GM12865 (cell line): ENCODE results near the gene PKP4.

Source experiments
- DNase-seq: peaks from one replicate; pipeline ENCODE4 v3.0.0; 2010; ENCODE audit warnings: low read depth
- H3K4me3 ChIP-seq: 2 replicates; pipeline ENCODE4 v1.5.1; 2011; ENCODE audit warnings: mild to moderate bottlenecking, low read depth, low read length, control low read depth
- CTCF ChIP-seq: IDR thresholded peaks from 2 replicates; pipeline ENCODE4 v1.5.1; 2011; ENCODE audit warnings: low read length, control low read depth, low read depth, inconsistent platforms; ENCODE audit not compliant: insufficient read depth; ENCODE audit errors: missing control alignments

PKP4 gene

DNA sequence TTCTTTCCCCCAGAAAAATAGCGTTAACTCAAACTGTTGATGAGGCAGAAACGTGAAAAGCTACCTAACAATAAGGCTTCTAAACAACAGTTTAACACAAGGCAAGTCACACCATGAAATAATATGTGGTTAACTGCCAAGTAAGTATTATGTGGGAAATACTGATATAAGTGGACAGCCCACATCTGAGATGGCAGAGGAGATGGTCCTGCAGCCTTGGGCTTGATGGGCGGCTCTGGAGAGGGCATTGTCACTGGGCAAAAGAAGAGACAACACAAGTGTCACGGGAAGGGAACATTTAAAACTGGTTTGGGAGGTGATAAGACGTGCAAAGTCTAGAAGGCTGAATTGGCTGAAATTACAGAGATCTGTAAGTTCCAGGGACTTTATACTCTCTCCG is 147.2 kb downstream of the PKP4 start:
- TF ChIP-seq CTCF: no peak
- no peak for DNase-seq
- H3K4me3 ChIP-seq: no peak overlapping the region

DNA sequence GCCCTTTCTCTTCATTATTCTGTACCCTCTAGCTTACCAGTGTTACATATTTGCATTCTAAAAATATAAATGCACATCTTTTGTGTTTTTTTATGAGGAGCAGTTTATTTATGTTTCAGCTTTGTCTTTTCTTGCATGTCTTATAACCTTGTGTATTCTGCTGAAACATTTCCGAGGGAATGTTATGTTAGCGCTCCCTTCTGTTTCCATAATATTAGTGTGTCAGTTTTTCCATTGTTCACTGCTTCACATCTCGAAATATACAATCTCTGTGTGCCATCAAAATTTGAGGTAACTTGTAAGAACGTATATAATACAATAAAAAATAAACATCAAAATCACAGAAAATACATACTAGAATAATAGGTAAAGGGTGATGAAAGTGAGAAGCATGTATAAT is 153.3 kb downstream of the PKP4 start:
- no peak for TF ChIP-seq CTCF
- no peak for DNase-seq
- H3K4me3 ChIP-seq: no peak overlapping the region

GRCh38 chr2:158616480-158617000 is 159.8 kb downstream of the PKP4 start:
- no peak for DNase-seq
- TF ChIP-seq CTCF: no peak
- no peak overlapping the region for H3K4me3 ChIP-seq

- no peak for DNase-seq
- no peak for TF ChIP-seq CTCF
- no peak overlapping the region for H3K4me3 ChIP-seq
Measured at GRCh38 chr2:158618891-158619490, 162.2 kb downstream of the PKP4 start.

DNA sequence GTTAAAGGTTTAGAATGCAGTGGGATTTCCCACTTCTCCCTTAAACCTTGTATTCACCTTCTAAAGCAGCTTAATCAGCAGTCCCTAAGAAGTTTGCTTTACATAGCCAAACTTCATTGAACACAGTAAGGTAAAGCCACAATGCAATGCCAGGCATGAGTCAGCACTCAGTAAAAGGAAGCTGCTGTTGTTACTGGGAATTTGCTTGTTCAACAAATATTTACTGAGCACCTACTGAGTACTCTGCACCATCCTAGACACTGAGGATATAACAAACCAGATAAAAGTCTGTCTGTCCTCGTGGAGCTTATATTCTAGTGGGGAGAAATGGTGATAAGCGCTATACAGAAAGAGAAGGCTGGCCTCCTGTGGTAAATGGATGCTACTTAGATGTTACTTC is 162.7 kb downstream of the PKP4 start:
- no peak for TF ChIP-seq CTCF
- no peak for DNase-seq
- H3K4me3 ChIP-seq: no peak overlapping the region

DNA sequence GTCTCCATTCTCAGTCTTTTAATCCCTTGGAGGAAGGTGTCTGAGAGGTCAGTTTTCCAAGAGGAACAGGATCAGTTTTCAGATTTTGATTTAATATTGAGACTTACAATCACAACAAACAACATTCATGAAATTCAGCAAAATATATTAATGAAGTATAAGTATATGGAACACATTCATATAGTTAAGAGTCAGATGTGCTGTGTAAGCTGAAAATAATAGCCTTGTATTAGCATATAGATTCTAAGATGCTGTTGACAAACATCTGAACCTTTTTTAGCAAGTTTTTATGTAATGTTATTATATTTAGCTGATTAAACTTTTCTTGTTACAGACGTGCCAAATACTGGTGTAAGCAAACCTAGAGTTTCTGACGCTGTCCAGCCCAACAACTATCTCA is 163.9 kb downstream of the PKP4 start:
- H3K4me3 ChIP-seq: no peak overlapping the region
- TF ChIP-seq CTCF: no peak
- no peak for DNase-seq

DNA sequence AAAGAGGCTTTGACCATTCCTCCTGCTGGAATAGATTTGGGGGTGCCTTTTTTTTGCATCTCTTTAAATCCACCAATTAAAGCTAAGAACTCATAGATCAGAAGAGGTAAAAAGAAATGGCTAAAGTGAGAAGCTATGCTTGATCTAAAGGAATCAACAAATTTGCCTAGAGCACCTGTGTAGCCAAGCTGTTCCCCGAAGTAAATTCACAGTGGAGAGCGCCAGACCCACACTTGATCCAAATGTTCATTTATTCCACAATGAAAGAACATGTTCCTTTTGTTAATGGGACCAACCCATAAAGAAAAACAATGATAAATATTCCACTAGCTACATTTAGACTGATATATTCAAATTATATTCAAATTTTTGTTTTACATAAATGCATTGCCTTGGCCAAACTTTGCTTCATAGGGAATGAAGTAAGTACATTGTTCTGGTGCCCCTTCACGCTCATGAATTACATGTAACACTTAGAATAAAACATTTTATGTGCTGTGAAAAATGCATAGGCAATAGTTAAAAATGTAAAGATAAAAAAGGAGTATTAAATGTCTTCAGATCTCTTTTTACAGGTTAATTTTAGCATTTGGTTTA is 167.4 kb downstream of the PKP4 start:
- no peak for TF ChIP-seq CTCF
- no peak overlapping the region for H3K4me3 ChIP-seq
- no peak for DNase-seq
